Stomach (tissue), 19 donors: ENCODE measurements around the gene MAG. TPM values are rescaled to one million over a fixed set of nuclear protein-coding genes. Genes with fewer than 3 reads are reported as not detected.

Experiments used
- DNase-seq, 2 donors: peaks; one replicate each; pipeline versions ENCODE4 v3.0.0 to v3.0.0-alpha.2; 2013 to 2019
- H3K27ac ChIP-seq, 5 donors: fragments of 200-600 bp in 4 of 5; sonication (generic) in 4 of 5; one replicate each; pipeline ENCODE4 v1.5.1; 2013 to 2019; ENCODE audit warnings: mild to moderate bottlenecking in 1 of 5, moderate library complexity in 1 of 5
- H3K27me3 ChIP-seq, 3 donors: fragments of 200-600 bp; sonication (generic); one replicate each; pipeline ENCODE4 v1.5.1; 2017 to 2019; ENCODE audit warnings: mixed run types in 1 of 3
- H3K36me3 ChIP-seq, 4 donors: fragments of 200-600 bp; sonication (generic); 1 replicate in 3 of 4; 2 replicates in 1 of 4; pipeline ENCODE4 v1.5.1; 2016 to 2019
- H3K4me1 ChIP-seq, 4 donors: fragments of 200-600 bp; sonication (generic); one replicate each; pipeline ENCODE4 v1.5.1; 2016 to 2019
- H3K4me3 ChIP-seq, 4 donors: fragments of 200-600 bp; sonication (generic) in 3 of 4; one replicate each; pipeline ENCODE4 v1.5.1; 2016 to 2019; ENCODE audit warnings: mild to moderate bottlenecking in 1 of 4
- H3K9me3 ChIP-seq, 4 donors: fragments of 200-600 bp; sonication (generic); one replicate each; pipeline ENCODE4 v1.5.1; 2016 to 2019
- EP300 ChIP-seq: sonication (generic); formaldehyde crosslinking; IDR thresholded peaks from one replicate; pipeline ENCODE4 v1.6.1; 2017; ENCODE audit warnings: antibody characterized with exemption
- POLR2A ChIP-seq, 4 donors: fragments of 450-650 bp; IDR thresholded peaks; one replicate each; pipeline ENCODE4 v1.6.1; 2016; ENCODE audit warnings: antibody characterized with exemption in 4 of 4, control low read depth in 2 of 4, mild to moderate bottlenecking in 1 of 4, moderate library complexity in 1 of 4
- POLR2AphosphoS5 ChIP-seq, 3 donors: sonication (generic); formaldehyde crosslinking; IDR thresholded peaks; one replicate each; pipeline ENCODE4 v1.6.1; 2016; ENCODE audit warnings: antibody characterized with exemption in 3 of 3
- WGBS, 5 donors: extraction: QIAGEN DNeasy Blood & Tissue Kit in 3 of 5; methylation state at CpG; one replicate each; pipeline versions ENCODE4 v1.1.5 to v1.1.7; 2013 to 2018; 5-methylcytosine and 5-hydroxymethylcytosine counted together
- intact Hi-C: fragments of 100-400 bp; cut with DNase I; formaldehyde crosslinking; loops from one replicate; pipeline ENCODE4 v1.15.1; 2023; ENCODE audit warnings: low total_unique reads
- long read RNA-seq, 10 donors: transcript quantifications; one replicate each; lab custom pipeline, GENCODE V29; 2026
- polyA plus RNA-seq, 3 donors: library from polyadenylated mRNA; stranded (reverse); fragments of 200-250 nt; gene quantifications; one replicate each; pipeline ENCODE4 v1.2.3, GENCODE V29; 2013
- total RNA-seq, 5 donors: library from RNA; depleted of rRNA; stranded (reverse); fragments of >200 nt; gene quantifications; one replicate each; pipeline versions ENCODE4 v1.1.0 to v1.2.3, GENCODE V29; 2014 to 2016
- TF ChIP-seq, protein P1 (sequence below), 7 experiments: fragments of 450-650 bp in 4 of 7; fragments of 200-600 bp in 3 of 7; sonication (generic) in 3 of 7; IDR thresholded peaks; one replicate each; pipeline ENCODE4 v1.5.1; 2016 to 2019; ENCODE audit warnings: antibody characterized with exemption in 7 of 7, control low read depth in 2 of 7, mild to moderate bottlenecking in 1 of 7
- donor health status: healthy with polysubstance abuse.
- donor health status: Bipolar disorder and iron deficiency.
- donor health status: healthy.

The MAG gene, protein sequence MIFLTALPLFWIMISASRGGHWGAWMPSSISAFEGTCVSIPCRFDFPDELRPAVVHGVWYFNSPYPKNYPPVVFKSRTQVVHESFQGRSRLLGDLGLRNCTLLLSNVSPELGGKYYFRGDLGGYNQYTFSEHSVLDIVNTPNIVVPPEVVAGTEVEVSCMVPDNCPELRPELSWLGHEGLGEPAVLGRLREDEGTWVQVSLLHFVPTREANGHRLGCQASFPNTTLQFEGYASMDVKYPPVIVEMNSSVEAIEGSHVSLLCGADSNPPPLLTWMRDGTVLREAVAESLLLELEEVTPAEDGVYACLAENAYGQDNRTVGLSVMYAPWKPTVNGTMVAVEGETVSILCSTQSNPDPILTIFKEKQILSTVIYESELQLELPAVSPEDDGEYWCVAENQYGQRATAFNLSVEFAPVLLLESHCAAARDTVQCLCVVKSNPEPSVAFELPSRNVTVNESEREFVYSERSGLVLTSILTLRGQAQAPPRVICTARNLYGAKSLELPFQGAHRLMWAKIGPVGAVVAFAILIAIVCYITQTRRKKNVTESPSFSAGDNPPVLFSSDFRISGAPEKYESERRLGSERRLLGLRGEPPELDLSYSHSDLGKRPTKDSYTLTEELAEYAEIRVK
- 1 to 10 TPM in 1 of 5 donors, under 1 TPM in 1, not detected in 3; 0.73 to 5.5 TPM for total RNA-seq
- under 1 TPM in 1 of 3 donors, not detected in 2; 0.05 TPM for polyA plus RNA-seq
- long read RNA-seq, donor 1, result 0 reads
- long read RNA-seq, donor 2, result 0 reads
- long read RNA-seq, donor 3, result 0 reads
- long read RNA-seq, donor 4, result 0 reads
- long read RNA-seq, donor 5, result 0 reads
- long read RNA-seq, donor 6, result 0 reads
- long read RNA-seq, donor 7, result 0 reads
- long read RNA-seq, donor 8, result 0 reads
- long read RNA-seq, donor 9, result 0 reads
- long read RNA-seq, donor 10, result 0 reads

DNA sequence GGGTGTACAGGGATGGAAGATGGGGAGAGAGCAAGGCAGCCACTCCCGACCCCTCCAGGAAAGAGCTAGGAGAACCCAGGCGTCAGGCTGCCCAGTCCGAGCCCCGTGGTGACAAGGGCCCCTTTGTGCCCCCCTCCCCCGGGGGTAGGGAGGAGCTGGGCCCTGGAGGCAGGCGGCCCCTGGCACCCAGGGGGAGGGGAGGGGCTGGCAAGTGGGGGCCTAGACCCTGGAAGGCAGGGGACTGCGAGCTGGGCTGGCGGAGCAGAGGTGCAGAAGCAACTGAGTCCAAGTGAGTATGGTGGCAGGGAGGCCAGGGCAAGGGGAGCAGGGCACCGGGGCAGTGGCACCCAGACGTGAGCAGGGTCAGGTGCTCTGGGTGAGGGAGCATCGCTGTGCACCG, at the start of gene MAG:
TSS of gene MAG (plus strand) at position 246 of the 400 bp plus-strand sequence. CDS start 3,248 bp downstream, outside the sequence.
- 64 to 81% (median 65%) methylated on average over 10 to 12 of the region's 12 CpGs for WGBS, 5 donors
- no peak within 1 kb of the TSS for H3K27ac ChIP-seq
- H3K4me1 ChIP-seq, result no peaks in the 10 kb centered on the region
- H3K36me3 ChIP-seq, result no peaks in the 10 kb centered on the region
- intact Hi-C loops, result no loop called here
- H3K4me3 ChIP-seq, result no peak within 1 kb of the TSS
- no peak for TF ChIP-seq EP300
- TF ChIP-seq, protein P1, sequence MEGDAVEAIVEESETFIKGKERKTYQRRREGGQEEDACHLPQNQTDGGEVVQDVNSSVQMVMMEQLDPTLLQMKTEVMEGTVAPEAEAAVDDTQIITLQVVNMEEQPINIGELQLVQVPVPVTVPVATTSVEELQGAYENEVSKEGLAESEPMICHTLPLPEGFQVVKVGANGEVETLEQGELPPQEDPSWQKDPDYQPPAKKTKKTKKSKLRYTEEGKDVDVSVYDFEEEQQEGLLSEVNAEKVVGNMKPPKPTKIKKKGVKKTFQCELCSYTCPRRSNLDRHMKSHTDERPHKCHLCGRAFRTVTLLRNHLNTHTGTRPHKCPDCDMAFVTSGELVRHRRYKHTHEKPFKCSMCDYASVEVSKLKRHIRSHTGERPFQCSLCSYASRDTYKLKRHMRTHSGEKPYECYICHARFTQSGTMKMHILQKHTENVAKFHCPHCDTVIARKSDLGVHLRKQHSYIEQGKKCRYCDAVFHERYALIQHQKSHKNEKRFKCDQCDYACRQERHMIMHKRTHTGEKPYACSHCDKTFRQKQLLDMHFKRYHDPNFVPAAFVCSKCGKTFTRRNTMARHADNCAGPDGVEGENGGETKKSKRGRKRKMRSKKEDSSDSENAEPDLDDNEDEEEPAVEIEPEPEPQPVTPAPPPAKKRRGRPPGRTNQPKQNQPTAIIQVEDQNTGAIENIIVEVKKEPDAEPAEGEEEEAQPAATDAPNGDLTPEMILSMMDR (IDR thresholded peaks at IDR 0.05), result no peak
- TF ChIP-seq POLR2AphosphoS5 (IDR thresholded peaks at IDR 0.05), result no peak
- no peak for TF ChIP-seq POLR2A (IDR thresholded peaks at IDR 0.05)
- H3K9me3 ChIP-seq, result no peaks in the 10 kb centered on the region
- DNase-seq, result no peak
- peaks cover 0 to 67% (median 20%) of the 10 kb centered on the region in 3 donors for H3K27me3 ChIP-seq

DNA sequence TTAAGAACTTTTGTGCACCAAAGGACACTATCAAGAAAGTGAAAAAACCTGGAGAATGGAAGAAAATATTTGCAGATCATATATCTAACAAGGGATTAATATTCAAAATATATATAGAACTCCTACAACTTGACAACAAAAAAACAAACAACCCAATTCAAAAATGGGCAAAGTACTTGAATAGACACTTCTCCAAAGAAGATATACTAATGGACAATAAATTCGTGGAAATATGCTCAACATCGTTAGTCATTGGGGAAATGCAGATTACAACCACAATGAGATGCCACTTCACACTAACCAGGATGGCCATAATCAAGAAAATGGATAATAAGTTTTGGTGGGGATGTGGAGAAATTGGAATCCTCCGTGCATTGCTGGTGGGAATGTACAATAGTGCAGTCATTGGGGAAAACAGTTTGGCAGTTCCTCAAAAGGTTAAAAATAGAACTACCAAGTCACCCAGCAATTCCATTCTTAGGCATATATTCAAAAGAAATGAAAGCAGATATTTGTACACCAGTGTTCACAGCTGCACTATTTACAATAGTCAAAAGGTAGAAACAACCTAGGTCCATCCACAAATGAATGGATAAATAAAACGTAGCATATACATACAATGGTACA, 45.4 kb upstream of the MAG start:
- TF ChIP-seq POLR2AphosphoS5 (IDR thresholded peaks at IDR 0.05) (no peak), EP300 (no peak), POLR2A (IDR thresholded peaks at IDR 0.05) (no peak)
- TF ChIP-seq, protein P1 (IDR thresholded peaks at IDR 0.05), result no peak
- H3K4me3 ChIP-seq, result no peak overlapping the region
- WGBS, 5 donors, result 75 to 87% (median 78%) methylated on average over 4 of the region's 4 CpGs
- H3K36me3 ChIP-seq, result peaks cover 0 to 13% (median 4%) of the 10 kb centered on the region in 4 donors
- H3K9me3 ChIP-seq, result peaks cover 0 to 6% (median 3%) of the 10 kb centered on the region in 4 donors
- intact Hi-C loops, result no loop called here
- H3K27me3 ChIP-seq, result peaks cover 0 to 42% (median 18%) of the 10 kb centered on the region in 3 donors
- peak overlapping the region in 1 of 5 donors; percentile 92 for H3K27ac ChIP-seq
- DNase-seq, result no peak
- H3K4me1 ChIP-seq, result peaks cover 0 to 39% (median 36%) of the 10 kb centered on the region in 4 donors

DNA sequence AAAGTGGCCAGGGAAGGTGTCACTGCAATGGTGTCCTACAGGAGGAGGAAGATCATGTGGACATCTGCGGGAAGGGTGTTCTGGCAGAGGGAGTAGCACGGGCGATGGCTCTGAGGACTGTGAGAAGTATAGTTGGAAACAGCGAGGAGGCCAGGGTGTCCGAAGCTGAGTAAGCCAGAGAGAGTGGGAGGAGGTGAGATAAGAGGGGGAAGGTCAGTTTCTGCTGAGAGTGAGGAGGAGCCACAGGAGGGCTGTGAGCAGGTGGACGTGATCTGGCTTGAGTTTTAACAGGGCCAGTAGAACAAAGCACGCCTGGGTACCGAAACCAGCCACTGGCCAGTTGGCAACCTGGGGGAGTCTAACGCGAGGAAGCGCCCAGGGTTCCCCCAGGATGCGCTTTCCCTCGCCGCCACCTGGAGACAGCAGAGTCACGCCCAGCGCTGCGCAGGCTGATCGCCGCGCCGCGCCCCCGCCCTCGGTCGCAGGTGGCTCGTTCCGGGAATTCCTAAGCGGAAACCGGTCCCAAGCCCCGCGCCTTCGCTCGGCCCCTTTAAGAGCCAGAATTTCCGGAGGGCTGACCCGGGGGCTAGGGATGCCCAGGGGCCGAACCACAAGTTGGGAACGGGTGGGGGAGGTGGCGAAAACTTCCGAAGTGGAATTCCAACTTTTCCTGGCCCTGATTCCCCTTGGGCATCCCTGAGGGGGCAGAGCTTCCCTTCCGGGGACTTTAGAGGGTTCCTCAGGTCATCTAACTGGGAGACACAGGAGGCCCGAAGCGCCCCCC, 44.2 kb upstream of the MAG start:
- TF ChIP-seq POLR2AphosphoS5 (IDR thresholded peaks at IDR 0.05) (peak in 2 of 3 donors; percentile 4 to 58), POLR2A (IDR thresholded peaks at IDR 0.05) (no peak), EP300 (no peak)
- TF ChIP-seq, protein P1 (IDR thresholded peaks at IDR 0.05), result peak in 5 of 7 experiments; percentile 36 to 81 (median 58)
- intact Hi-C loops, result no loop called here

More for the DNA sequence above, 44.2 kb upstream of the MAG start:
- H3K27ac ChIP-seq, result peak overlapping the region; percentile 92 to 97 (median 94)
- DNase-seq, result peak; percentile 93 to 96
- 0 to 4% (median 2%) methylated on average over 17 to 42 of the region's 42 CpGs for WGBS, 5 donors
- H3K27me3 ChIP-seq, result peaks cover 0 to 42% (median 18%) of the 10 kb centered on the region in 3 donors
- peak overlapping the region; percentile 56 to 73 (median 63) for H3K4me3 ChIP-seq
- H3K4me1 ChIP-seq, result peaks cover 0 to 45% (median 36%) of the 10 kb centered on the region in 4 donors
- H3K36me3 ChIP-seq, result peaks cover 0 to 15% (median 5%) of the 10 kb centered on the region in 4 donors
- H3K9me3 ChIP-seq, result peaks cover 0 to 6% (median 3%) of the 10 kb centered on the region in 4 donors
